T-helper 2 cell (primary cell): ENCODE data around the gene CD86.
A peak's percentile ranks its signal among the peaks of the same experiment; 100 is the strongest.

Source experiments
- DNase-seq, 5 experiments: peaks; one replicate each; pipeline versions ENCODE4 v3.0.0 to v3.0.0-alpha.2; 2012 to 2022

CD86 gene

DNA sequence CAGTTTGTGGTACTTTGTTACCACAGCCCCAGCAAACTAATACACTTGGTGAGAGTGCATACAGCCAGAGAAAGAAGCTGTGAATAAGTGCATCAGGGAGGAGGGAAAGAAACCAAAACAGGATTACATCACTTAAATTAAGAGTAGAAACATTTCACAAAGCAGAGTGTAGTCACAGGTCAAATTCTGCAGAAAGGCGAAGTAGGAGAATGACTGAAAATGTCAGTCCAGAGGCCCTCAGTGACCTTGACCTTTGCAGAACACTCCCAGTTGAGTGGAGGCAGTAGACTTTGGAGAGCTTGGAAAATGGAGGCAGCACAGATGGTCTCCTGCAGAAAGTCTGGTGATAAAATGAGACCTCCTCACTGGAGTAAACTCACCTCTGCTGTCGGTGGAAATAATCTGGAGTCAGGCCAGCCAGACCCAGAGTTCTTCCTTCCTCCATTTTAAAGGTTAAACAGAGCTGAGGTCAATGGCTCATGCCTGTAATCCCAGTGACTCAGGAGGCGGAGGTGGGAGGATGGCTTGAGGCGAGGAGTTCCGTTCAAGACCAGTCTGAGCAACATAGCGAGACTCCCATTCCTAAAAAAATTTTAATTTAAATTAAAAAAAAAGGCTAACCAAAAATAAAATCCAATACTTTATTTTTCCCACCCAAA is 5.0 kb downstream of the CD86 start:
- no peak for DNase-seq

DNA sequence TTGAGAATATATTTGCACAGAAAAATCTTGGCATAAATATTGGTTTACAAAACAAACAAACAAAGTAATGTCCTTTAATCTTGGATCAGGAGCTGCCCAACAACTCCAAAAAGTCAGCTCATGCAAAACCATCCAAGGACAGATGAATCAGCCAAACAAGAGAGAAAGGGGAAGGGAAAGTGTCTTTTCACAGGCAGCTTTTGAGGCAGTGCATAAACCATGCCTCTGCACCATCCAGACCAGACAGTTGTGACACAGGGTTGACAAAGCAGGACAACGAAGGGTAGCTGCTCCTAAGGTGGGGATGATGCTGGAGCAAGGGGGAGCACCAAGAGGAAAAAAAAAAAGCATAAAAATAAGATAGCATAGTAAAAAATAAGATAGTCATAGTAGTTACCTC is 8.7 kb downstream of the CD86 start:
- DNase-seq = no peak

DNA sequence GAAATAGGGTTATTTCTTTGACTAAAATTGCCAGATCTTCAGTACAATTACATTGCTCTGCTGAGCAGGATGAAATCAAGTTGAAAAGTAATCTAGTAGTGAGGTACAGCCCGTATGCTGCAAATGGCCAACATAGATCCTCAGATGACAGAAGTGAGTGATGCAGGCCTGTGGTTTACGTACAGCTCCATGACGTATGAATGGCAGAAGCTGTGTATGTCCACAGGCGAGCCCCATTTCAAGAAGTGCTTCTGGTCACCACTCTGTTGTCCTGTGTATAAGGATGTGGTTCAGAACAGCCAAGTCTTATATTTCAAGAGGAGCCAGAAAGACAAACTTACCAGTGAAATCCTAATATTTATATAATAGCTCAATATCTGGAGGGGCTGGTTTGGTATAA is 9.2 kb downstream of the CD86 start:
- no peak for DNase-seq

DNA sequence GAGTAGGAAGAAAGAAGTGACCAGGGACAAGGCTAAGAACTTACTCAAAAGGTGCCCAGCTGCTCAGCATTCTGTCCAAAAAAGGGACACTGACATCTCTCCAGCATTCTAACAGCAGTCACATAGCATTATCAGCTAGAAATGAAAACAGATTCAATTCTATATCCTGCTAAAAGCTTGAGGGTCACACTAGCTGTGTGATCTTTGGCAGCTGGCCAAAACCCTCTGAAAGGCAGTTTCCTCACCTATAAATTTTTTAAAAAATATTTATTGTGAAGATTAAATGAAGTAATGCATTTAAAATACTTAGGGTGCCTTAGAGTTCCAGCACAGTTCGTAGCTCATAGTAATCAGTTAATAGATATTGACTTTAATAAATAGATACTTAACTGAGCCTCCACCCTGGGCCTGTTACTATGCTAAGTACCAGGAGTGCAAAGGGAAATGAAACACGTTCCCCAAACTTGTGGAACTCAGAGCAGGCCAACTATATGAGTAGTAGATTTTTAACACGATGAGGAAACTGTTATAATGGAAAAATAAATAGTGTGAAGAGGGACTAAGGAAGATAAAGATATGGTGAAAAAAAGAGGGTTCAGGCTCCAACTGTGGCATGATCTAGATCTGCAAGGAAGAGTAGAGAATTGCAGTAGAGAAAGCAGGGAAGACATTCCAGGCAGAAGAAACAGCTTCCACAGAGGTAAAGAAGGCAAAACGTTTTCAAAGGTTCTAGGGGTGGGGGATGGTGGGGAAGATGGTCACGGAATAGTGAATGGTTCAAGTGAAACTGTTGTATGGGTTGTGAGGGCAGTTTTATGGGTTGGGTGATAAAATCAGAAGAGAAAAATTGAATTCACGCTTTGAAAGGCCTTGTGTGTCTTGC is 11.4 kb downstream of the CD86 start:
- DNase-seq = peak in 1 of 5 experiments; percentile 50

DNA sequence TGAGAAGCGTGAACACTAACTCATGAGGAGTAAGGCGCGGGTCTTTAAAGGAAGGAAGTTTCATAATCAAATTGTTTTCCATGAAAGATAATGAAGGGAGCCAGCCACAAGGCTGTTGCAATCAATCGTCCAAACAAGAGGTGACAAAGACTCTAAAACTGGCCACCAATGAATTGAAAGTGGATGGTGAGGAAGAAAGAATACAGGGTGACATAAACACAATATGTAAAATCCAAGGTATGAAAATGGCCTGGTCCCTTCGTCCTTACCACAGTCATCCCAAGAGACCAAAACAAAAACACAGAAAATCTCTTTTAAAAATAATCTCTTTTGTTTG is 12.0 kb downstream of the CD86 start:
- DNase-seq = no peak

DNA sequence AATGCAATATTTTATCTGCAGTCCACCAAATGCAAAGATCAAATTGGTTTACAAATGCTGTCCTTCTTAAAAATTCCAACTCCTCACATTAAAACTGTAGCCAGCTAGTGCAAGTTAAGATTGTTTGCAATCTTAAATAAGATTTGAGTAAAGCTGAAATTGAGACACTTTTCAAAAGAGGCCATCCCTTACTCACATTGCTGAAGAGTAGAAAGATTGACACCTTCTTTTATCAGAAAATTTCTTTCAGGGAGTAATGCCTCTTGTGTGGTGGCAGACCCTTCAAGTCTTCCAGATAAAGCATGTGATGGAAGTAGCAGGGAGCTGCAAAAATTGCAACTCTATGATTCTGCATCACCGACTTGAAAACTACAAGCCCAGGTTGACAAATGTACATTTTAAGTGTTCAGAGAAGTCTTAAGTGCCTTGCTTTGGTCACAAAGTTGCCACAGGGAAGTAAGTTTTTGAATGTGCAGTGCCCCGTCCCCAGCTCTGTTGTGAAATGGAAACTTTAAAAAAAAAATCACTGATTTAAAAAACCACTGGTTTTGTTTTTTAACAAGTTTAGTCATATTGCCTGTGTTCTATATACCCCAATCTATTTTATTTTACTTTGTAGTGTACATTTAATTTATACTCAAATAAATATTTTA is 12.6 kb downstream of the CD86 start:
- peak in 1 of 5 experiments; percentile 82 for DNase-seq

DNA sequence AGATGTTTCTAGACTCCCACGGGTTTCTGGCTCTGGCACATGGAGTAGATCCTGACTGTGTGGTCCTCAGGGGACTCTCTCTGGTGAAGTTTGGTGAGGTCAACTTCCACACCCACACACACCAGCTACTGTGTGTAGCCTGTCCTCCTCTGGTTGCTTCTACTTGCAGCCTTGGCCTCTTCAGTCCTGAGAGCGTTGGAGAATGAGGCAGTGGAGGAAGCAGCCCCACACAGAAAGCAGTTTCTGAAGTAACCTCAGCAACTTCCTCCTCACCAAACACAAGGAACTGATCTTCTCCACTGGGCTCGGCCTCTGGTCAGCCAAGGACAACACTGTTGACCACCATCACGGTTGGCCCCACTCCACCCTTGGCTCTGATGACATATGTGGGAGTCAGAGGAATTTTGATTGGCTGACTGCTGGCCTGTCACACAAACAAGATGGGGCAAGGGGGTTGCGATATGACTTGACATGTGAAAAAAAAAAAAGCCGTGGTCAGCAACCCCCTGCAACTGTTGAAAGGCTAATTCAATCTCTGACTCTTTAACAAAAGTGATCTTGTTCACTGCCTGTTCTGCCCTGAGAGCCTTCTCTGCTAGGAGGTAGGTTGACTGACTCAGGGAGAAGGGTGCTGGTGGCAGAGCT is 19.6 kb downstream of the CD86 start:
- DNase-seq = peak in 1 of 5 experiments; percentile 94

DNA sequence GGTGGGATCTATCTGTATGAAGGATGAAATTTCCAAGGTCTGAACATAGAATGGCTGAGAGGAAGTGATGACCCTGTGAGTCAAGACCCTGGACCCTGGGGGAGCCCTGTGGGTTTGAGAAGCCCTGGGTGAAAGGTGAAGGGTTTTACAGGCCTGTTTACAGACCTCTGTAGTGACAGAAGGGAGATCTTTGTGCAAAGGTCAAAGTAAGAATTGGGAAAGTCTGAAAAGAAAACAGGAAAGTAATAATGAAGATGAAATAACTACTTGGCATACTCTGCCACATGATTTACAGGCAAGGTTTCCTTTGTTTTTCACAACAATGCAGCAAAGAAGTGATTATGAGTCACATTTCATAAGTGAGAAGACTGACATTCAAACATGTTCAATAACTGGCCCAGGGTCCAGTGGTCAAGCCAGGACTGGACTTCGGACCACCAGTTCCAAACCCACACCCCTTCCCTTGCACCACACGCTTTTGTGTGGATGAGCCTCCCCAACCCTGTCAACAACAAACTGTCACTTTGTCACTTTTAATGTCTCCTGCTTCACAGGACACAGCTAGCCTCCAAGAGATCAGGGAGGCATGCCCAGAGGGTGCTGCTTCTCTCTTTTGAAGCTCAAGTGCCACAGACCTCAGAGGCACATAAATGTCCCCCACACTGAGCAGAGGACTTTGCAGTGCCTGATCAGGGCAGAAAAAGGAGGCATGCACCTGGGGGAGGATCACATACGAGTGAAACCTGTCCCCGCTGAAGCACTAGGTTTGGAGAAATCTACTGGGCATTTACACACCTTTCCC is 21.5 kb downstream of the CD86 start:
- DNase-seq = peak in 1 of 5 experiments; percentile 52

DNA sequence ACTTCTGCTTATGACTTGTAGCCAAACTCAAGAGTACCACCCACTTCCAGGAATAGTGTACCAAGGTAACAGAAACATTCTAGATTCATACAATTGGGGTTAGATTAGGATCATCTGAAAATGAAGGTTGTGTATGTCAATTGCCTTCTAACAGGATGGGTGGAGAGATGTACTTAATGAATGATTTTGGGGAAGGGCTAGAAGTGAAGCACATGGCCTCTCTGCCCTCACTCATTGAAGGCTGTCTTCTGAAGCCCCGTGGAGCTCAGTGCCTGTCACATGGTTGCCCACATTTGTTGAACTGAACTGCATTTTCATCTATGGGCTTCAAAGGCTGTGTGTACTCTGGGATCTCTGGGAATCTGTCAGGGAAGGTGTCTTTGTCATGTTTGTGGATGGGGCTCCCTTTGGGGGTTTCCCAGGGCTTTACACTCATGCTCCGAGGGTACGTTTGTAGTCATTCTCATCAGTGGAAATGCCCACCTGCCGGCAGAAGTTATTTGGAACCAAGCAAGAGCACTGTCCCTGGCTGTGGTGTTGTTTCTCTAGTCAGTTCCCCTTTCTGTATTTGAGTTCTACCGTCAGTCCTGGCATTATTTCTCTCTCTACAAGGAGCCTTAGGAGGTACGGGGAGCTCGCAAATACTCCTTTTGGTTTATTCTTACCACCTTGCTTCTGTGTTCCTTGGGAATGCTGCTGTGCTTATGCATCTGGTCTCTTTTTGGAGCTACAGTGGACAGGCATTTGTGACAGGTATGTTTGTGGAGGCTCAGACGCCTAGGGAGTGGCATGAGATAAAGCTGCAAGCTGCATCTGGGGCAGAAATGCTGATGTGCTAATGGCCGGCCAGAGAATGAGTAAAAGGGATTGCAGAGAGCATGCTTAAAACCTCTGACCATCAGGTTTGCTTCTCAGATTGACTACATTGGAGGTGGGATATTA is 22.4 kb downstream of the CD86 start:
- DNase-seq = peak in 1 of 5 experiments; percentile 85

DNA sequence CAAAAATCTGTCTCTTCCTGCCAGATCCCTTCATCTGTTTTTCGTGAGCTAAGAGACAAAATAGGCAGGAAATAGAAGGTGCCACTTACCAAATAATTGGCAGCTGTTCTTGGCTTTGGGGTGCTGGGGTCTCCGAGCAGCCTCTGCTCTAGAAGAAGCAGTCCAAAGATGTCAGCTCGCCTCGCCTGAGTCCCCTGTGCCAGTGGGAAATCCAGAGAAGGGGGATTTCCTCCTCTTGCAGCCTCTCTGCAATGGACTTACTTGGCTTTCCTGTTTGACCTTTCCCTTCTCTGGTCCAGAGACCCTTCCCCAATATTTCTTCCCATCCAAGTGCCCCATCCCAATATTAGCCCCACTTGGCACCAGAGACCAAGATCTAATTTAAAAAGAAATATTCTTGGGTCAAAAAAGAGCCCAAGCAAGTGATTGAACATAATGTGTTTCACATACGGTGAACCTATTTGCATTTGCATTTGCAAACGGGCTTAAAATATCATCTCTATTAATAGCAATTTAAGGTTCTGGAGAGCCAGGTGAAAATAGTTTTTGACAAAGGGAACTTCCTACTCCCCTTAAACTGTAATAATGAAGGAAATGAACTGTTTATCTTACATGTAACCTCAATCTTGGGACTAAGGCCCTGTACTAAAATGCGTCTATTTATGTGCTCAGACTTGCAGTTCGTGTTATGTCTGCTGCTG is 23.2 kb downstream of the CD86 start:
- no peak for DNase-seq

DNA sequence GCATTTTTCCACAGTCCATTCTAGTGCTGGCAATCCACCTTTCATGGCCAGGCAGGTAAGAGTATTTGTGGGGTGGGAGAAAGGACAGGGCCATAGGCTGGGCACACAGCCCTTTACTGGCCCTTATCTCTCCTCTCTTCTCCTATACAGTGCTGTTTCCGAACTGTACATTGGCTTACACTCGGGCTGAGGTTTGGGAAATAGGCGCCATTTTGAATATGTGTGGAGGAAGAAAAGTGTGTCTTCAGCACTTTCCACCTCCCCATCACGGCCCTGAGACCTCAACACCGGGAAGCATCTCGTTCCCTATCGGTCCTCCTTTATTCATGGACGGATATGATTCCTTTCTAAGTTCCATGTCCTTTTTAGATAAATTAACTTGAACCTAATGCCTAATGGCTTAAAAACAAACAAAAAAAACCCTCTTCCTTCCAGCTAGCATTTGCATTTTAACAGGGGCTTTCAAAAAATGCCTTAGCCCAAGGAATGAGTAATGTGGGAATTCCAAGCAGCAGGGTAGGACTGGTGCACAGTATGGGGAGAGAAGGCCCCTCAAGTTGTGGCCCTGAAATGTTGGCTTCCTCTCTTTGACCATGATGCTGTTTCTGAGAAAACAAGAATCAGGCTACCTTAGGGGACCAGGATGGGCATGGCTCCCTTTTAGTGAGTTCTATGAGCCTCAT is 24.5 kb downstream of the CD86 start:
- DNase-seq = no peak

DNA sequence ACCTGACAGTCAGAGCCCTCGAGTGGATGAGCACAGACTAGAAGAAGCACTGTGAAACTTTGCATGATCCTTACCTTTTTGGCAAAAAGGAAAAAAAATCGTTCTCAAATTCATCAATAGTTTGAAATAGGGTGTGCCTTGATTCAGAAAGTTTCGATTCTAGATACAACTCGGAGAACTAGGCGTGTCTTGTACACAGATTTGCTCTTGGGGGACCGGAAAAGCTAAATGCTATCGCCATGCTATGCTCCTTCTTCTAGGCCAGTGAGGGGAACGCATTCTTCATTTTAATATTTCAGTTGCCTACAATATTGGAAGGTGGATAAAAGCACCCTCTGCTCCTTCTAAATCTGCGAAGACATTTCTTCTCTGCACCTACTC is 25.0 kb downstream of the CD86 start:
- no peak for DNase-seq

DNA sequence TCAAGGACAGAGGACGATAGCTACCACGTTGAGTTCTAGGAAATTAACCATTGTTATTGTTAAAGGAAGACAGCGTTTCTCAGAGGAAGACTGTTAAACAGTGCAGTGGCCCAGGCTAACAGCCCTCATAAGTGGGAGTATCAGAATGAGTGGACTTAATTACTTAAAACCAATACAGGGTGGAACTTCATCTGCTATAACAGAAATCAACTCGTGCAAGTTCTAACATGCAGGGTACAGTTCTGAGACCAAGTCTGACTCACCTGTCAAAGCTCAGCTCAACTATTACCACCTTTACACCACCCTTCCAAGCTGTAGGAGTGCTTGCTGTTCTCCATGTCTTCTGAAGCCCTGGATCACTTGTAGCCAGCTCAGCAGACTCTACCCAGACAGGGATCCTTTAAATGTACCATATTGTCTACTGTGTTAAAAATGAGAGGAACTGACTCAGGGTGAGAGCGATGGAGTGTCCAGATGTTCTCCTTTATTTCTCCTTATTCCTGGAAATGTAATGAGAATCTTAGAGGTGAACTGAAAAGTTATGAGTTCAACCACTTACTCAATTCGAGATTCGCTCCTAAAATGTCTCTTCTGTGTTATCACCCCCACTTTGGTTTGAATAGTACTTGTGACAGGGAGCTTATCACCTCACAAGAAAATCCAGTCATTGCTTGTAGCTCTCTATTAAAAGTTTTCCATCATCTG is 26.5 kb downstream of the CD86 start:
- DNase-seq = peak in 1 of 5 experiments; percentile 81

DNA sequence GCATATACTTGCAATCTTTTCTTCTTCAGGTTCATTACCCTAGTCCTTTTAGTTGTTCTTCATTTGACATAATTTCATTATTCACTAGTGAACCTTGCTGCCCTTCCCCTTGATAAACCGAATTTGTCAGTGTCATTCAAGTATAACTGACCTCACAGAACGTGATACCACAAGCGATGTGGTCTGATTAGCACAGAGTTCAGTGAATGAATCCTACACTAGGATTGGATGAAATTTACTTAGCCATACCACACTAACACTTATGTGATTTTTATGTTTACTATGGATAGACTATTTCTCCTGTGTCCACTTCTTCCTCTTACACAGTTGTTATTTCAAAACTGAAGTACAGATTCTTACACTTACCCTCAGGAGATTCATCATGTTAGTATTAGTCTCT is 27.2 kb downstream of the CD86 start:
- DNase-seq = peak in 1 of 5 experiments; percentile 53

DNA sequence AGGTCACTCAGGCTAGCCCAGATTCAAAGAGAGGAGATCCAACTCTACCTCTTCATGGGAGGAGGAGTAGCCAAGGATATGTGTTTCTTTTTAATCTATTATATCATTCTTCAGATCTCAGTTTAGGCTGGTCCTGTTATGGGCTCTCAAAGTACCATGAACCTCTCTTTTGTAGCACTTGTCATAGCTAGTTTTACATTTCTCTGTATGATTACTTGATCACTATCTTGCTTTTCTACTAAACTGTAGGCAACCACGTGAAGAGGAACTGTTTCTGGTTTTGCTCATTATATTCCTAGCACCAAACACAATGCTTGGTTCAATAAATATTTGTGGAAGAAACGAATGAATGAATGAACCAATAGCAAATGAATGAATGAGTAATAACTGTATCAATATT is 29.6 kb downstream of the CD86 start:
- DNase-seq = peak in 1 of 5 experiments; percentile 89

DNA sequence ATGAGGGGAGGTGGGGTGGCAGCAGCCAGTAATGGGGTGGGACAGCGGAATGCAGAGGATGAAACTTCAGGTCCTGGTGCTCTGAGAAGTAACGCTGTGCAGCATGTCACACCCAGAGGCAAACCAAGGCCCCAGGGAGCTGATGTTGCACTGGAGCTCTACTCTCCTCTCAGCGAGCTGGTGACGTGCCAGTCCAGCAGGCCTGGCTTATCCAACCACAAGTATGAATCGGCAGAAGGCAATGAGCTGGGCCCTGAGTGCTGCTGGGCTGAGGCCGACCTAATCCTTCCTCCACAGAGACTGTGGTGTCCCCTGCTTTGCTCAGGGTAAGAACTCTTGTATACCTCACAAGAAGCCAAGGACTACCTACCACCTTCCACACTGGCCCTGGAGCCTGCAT is 30.5 kb downstream of the CD86 start:
- DNase-seq = no peak

DNA sequence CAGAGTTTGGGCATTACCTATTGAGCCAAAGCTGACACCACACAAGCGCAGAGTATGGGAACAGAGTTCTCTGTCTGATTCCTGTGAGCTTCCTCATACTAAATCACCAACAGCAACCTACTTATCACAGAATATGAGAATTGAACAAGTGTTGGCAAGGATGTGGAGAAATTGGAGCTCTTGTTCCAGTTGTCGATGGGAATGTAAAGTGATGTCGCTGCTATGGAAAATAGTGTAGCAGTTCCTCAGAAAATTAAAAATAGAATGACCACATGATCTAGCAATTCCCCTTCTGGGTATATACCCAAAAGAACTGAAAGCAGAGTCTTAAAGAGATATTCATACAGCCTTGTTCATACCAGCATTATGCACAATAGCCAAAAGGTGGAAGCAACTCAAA is 33.4 kb downstream of the CD86 start:
- no peak for DNase-seq

DNA sequence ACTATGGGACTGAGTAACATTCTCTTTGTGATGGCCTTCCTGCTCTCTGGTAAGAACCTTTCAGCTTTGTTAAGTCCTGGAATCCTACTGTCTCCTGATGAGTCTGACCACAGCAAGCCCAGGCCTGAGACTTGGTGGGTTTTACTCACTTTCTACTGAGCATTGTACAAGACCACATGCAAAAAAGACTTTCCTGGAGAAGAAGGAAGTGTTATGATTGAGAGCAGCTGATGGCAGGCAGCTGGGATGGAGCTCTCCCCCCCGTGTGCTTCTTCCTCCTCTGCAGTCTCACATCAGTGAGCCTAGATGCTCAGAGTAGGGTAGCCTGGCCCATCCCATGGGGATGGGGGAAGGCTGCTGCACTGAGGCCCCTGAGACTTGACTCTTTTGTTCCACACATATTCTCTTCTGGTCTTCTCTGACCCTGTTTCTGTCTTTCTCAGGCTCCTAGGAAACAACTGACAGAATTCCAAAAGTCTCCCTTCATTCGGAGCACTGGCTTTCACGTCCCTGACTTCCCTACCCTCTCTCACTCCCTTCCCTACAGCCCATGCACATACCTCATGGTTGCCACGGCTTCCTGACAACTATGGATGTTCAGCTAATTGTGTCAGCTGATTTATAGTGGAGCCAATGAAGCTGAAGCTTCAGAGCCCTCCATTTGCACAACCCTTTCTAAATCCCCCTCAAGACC is 36.6 kb downstream of the CD86 start:
- no peak for DNase-seq
